Cardiac muscle cell (in vitro differentiated cells and primary cell): Measurements from ENCODE around the gene ASMT. TPM values are rescaled to one million over a fixed set of nuclear protein-coding genes. Genes with fewer than 3 reads are reported as not detected.

ENCODE experiments used
- DNase-seq, 2 donors: peaks; one replicate each; pipeline versions ENCODE4 v3.0.0 to v3.0.0-alpha.2; 2010 to 2017; ENCODE audit warnings: low read depth in 1 of 2, low spot score in 1 of 2
- H3K27ac ChIP-seq: fragments of 200-600 bp; sonication (generic); 2 replicates; pipeline ENCODE4 v1.5.1; 2016
- H3K27me3 ChIP-seq: fragments of 200-600 bp; sonication (generic); 2 replicates; pipeline ENCODE4 v1.6.0; 2016; ENCODE audit warnings: control low read depth
- H3K36me3 ChIP-seq: fragments of 200-600 bp; sonication (generic); 2 replicates; pipeline ENCODE4 v1.5.1; 2016; ENCODE audit warnings: control low read depth
- H3K4me1 ChIP-seq: fragments of 200-600 bp; sonication (generic); 2 replicates; pipeline ENCODE4 v1.8.1; 2017; ENCODE audit warnings: low read depth, mild to moderate bottlenecking, mixed run types
- H3K4me3 ChIP-seq: fragments of 200-600 bp; sonication (generic); 2 replicates; pipeline ENCODE4 v1.5.1; 2016; ENCODE audit warnings: mild to moderate bottlenecking
- H3K9me3 ChIP-seq: fragments of 200-600 bp; sonication (generic); 2 replicates; pipeline ENCODE4 v1.5.1; 2017; ENCODE audit warnings: low read depth, mild to moderate bottlenecking, control low read depth
- polyA plus RNA-seq: library from polyadenylated mRNA; unstranded; fragments of >200 nt; fragmentation: Nextera tagmentation; extraction: Ambion mirVana; gene quantifications from 2 replicates; pipeline ENCODE4 v1.2.1, GENCODE V29; 2016
- total RNA-seq: library from RNA; depleted of rRNA; stranded (reverse); fragments of >200 nt; gene quantifications from 2 replicates; pipeline ENCODE4 v1.2.3, GENCODE V29; 2016
- TF ChIP-seq, protein P1 (sequence below): IDR thresholded peaks from 2 replicates; pipeline ENCODE4 v1.5.1; 2012; ENCODE audit warnings: low read depth, mild to moderate bottlenecking, low read length

Gene ASMT
- total and polyA plus RNA-seq, 2 experiments from 2014 or later = not detected

DNA sequence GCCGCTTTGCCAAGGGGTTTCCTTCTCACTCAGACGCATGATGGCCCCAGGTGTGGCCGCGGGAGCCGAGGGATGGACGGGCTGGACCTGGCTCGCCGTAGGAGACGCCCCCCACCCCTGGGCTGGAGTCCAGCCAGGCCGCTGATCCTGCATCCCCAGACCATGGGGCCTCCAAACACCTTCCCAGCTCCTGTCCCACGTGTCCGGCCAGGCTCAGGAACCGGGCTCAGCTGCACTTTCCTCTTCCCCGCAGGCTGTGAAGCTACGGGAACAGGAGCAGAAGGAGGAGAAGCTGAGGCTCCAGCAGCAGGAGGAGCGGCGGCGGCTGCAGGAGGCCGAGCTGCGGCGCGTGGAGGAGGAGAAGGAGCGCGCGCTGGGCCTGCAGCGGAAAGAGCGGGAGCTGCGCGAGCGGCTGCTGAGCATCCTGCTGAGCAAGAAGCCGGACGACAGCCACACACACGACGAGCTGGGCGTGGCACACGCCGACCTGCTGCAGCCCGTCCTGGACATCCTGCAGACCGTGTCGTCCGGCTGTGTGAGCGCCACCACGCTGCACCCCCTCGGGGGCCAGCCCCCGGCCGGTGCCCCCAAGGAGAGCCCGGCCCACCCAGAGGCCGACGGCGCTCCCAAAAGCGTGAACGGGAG lies 14.3 kb upstream of the ASMT start:
- Histone ChIP-seq H3K36me3 (peaks cover 23% of the 10 kb centered on the region), H3K4me1 (no peaks in the 10 kb centered on the region), H3K27me3 (no peaks in the 10 kb centered on the region), H3K9me3 (no peaks in the 10 kb centered on the region), H3K27ac (no peak overlapping the region), H3K4me3 (no peak overlapping the region)
- DNase-seq = no peak
- TF ChIP-seq, protein P1, sequence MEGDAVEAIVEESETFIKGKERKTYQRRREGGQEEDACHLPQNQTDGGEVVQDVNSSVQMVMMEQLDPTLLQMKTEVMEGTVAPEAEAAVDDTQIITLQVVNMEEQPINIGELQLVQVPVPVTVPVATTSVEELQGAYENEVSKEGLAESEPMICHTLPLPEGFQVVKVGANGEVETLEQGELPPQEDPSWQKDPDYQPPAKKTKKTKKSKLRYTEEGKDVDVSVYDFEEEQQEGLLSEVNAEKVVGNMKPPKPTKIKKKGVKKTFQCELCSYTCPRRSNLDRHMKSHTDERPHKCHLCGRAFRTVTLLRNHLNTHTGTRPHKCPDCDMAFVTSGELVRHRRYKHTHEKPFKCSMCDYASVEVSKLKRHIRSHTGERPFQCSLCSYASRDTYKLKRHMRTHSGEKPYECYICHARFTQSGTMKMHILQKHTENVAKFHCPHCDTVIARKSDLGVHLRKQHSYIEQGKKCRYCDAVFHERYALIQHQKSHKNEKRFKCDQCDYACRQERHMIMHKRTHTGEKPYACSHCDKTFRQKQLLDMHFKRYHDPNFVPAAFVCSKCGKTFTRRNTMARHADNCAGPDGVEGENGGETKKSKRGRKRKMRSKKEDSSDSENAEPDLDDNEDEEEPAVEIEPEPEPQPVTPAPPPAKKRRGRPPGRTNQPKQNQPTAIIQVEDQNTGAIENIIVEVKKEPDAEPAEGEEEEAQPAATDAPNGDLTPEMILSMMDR = no peak

DNA sequence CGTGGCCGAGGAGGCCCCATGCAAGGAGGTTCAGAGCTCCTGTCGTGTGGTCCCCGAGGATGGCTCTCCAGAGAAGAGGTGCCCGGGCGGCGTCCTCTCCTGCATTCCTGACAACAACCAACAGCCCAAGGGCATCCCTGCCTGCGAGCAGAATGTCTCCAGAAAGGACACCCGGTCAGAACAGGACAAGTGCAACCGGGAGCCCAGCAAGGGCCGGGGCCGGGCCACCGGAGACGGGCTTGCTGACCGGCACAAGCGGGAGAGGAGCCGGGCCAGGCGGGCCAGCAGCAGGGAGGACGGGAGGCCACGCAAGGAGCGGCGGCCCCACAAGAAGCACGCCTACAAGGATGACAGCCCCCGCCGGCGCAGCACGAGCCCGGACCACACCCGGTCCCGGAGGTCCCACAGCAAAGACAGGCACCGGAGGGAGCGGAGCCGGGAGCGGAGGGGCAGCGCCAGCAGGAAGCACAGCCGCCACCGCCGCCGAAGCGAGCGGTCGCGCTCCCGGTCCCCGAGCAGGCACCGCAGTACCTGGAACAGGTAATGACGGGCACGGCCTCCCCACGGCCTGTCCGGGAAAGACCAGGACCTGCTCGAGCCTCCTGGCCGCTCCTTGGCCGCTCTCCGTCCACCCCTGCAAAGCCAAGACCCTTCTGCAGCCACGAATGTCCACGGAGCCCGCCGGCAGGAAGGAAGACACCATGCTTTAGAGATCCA lies 13.7 kb upstream of the ASMT start:
- Histone ChIP-seq H3K9me3 (no peaks in the 10 kb centered on the region), H3K4me1 (no peaks in the 10 kb centered on the region), H3K4me3 (no peak overlapping the region), H3K27ac (no peak overlapping the region), H3K36me3 (peaks cover 17% of the 10 kb centered on the region), H3K27me3 (no peaks in the 10 kb centered on the region)
- TF ChIP-seq, protein P1 = no peak
- DNase-seq = no peak

DNA sequence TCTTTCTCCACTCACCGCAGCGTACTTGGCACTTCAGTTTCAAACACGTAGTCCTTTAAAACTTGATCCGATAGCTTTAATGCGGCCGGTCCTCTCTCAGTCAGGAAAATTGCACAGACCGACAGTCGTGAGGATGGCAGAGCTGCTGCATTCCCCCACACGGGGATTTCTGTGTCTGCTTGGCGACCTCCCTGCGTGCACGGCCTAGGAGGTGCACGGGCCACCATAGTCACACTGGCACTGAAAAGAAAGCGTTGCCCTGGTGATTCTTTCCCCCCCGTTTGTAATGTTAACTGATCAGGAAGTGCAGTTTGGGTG lies 13.1 kb upstream of the ASMT start:
- no peaks in the 10 kb centered on the region for H3K4me1 ChIP-seq
- no peaks in the 10 kb centered on the region for H3K9me3 ChIP-seq
- H3K4me3 ChIP-seq = no peak overlapping the region
- TF ChIP-seq, protein P1 = no peak
- H3K36me3 ChIP-seq = peaks cover 17% of the 10 kb centered on the region
- no peak for DNase-seq
- H3K27ac ChIP-seq = no peak overlapping the region
- no peaks in the 10 kb centered on the region for H3K27me3 ChIP-seq

DNA sequence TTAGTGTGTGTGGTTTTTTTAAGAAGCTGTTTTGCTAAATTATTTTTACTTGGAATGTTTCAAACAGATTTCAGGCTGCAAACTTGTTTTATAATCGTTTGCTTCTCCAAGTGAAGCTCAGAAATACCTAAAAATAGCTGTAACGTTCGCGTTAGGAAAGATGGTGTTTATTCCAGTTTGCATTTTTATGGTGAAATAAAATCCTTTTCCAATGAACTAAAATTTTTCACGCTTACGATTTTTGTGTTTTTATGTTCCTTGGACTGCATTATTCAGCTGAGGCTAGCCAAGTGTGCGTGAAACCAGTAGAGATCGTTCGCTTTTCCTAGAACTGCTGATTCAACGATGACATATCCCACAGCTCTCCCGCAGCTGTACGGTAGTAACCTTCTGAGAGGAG lies 12.6 kb upstream of the ASMT start:
- no peak overlapping the region for H3K27ac ChIP-seq
- H3K36me3 ChIP-seq = peaks cover 17% of the 10 kb centered on the region
- H3K9me3 ChIP-seq = no peaks in the 10 kb centered on the region
- H3K4me1 ChIP-seq = no peaks in the 10 kb centered on the region
- TF ChIP-seq, protein P1 = no peak
- no peak for DNase-seq
- H3K27me3 ChIP-seq = no peaks in the 10 kb centered on the region
- H3K4me3 ChIP-seq = no peak overlapping the region

DNA sequence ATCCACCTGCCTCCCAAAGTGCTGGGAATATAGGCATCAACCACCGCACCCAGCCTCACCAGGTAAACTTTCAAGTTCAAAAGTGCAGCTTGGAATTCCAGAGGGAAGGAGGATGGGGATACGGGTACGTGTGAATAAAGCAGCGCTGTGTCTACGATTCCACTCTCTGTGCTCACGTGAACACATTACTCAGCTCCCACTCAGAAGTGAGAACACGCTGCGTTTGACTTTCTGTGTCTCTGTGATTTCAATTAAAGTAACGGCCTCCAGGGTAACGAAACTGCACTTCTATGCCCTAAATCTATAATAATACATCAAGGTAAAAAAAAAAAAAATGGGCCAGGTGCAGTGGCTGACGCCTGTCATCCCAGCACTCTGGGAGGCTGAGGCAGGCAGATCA lies 8.4 kb upstream of the ASMT start:
- peaks cover 11% of the 10 kb centered on the region for H3K36me3 ChIP-seq
- H3K27ac ChIP-seq = no peak overlapping the region
- H3K4me3 ChIP-seq = no peak overlapping the region
- no peak for DNase-seq
- TF ChIP-seq, protein P1 = no peak
- H3K9me3 ChIP-seq = no peaks in the 10 kb centered on the region
- no peaks in the 10 kb centered on the region for H3K4me1 ChIP-seq
- no peaks in the 10 kb centered on the region for H3K27me3 ChIP-seq
